Kidney (tissue), 14 donors: Measurements from ENCODE around the gene PLCB2. TPM values are rescaled to one million over a fixed set of nuclear protein-coding genes. Genes with fewer than 3 reads are reported as not detected.
A peak's percentile ranks its signal among the peaks of the same experiment; 100 is the strongest.

Source experiments
- DNase-seq, 5 donors: peaks; one replicate each; pipeline ENCODE4 v3.0.0-alpha.2; 2013 to 2020
- FAIRE-seq: peaks from 2 replicates; lab custom pipeline; 2012; peaks lifted over from hg19 to GRCh38; lab: Jason Lieb, UNC
- H3K27ac ChIP-seq, 2 donors: one replicate each; pipeline ENCODE4 v1.7.0; 2013; ENCODE audit warnings: low read depth in 2 of 2, low read length in 2 of 2, inconsistent platforms in 1 of 2
- H3K27me3 ChIP-seq: one replicate; pipeline ENCODE4 v1.7.1; 2013; ENCODE audit warnings: low read length, inconsistent platforms; ENCODE audit not compliant: control insufficient read depth, insufficient read depth
- H3K36me3 ChIP-seq, 3 donors: one replicate each; pipeline versions ENCODE4 v1.7.0 to v1.7.1; 2013; ENCODE audit warnings: low read length in 3 of 3, control low read depth in 1 of 3, inconsistent platforms in 1 of 3; ENCODE audit not compliant: insufficient read depth in 3 of 3, control insufficient read depth in 2 of 3
- H3K4me1 ChIP-seq, 3 donors: one replicate each; pipeline versions ENCODE4 v1.7.0 to v1.7.1; 2013; ENCODE audit warnings: low read length in 3 of 3, inconsistent platforms in 1 of 3, low read depth in 1 of 3; ENCODE audit not compliant: control insufficient read depth in 2 of 3, insufficient read depth in 2 of 3
- H3K4me3 ChIP-seq, 3 donors: one replicate each; pipeline versions ENCODE4 v1.7.0 to v1.8.1; 2013; ENCODE audit warnings: low read length in 3 of 3, control low read depth in 1 of 3, inconsistent platforms in 1 of 3
- H3K9ac ChIP-seq, 3 donors: one replicate each; pipeline versions ENCODE4 v1.7.0 to v1.7.1; 2013; ENCODE audit warnings: low read length in 3 of 3, control low read depth in 1 of 3, inconsistent platforms in 1 of 3
- H3K9me3 ChIP-seq, 3 donors: one replicate each; pipeline versions ENCODE4 v1.7.0 to v1.7.1; 2013; ENCODE audit warnings: low read length in 3 of 3, control low read depth in 1 of 3, inconsistent platforms in 1 of 3; ENCODE audit not compliant: control insufficient read depth in 2 of 3, insufficient read depth in 1 of 3
- CTCF ChIP-seq: IDR thresholded peaks from 3 replicates; pipeline ENCODE4 v1.5.1; 2012; ENCODE audit warnings: mild to moderate bottlenecking, moderate library complexity, borderline replicate concordance; ENCODE audit not compliant: insufficient read depth; ENCODE audit errors: extremely low read depth
- intact Hi-C: fragments of 100-400 bp; cut with DNase I; formaldehyde crosslinking; loops from one replicate; pipeline ENCODE4 v1.11.1; 2022
- polyA plus RNA-seq: library from polyadenylated mRNA; stranded (reverse); fragments of 350-450 nt; fragmentation: Illumina TruSeq; extraction: RNeasy Lipid Tissue Mini Kit (QIAGEN cat#74804); gene quantifications from one replicate; pipeline ENCODE4 v1.2.3, GENCODE V29; 2014; ENCODE audit warnings: low read depth, low replicate concordance; ENCODE audit not compliant: insufficient read depth
- total RNA-seq: library from RNA; stranded (reverse); fragmentation: NEBNext Ultra II Directional; extraction: Animal tissue kit (Norgen Biotek cat#: 25700); gene quantifications from one replicate; pipeline ENCODE4 v1.2.1, GENCODE V29; 2021
- donor health status: control.
- donor health status: control.
- donor health status: control.
- donor health status: control.
- donor health status: control.
- donor health status: DM: yes; HTN: yes; CAD: no.
- donor health status: Normal renal cell carcinoma (clear cell type).

The PLCB2 gene
- total and polyA plus RNA-seq, 2 donors from 2014 or later: 4.4 to 37.2 TPM

- Histone ChIP-seq H3K36me3 (no peaks in the 10 kb centered on the region), H3K4me3 (no peak overlapping the region), H3K9me3 (no peaks in the 10 kb centered on the region), H3K9ac (no peak overlapping the region), H3K27me3 (peaks cover 1% of the 10 kb centered on the region), H3K4me1 (peaks cover 0 to 2% (median 0%) of the 10 kb centered on the region in 3 donors), H3K27ac (no peak overlapping the region)
- intact Hi-C loops: no loop called here
- FAIRE-seq: no peak
- TF ChIP-seq CTCF: no peak
- DNase-seq: no peak
These were observed 48.7 kb downstream of the PLCB2 start for GRCh38 chr15:40259021-40259420.

- Histone ChIP-seq H3K27me3 (peaks cover 6% of the 10 kb centered on the region), H3K9ac (no peak overlapping the region), H3K4me1 (peaks cover 0 to 5% (median 0%) of the 10 kb centered on the region in 3 donors), H3K36me3 (no peaks in the 10 kb centered on the region), H3K9me3 (no peaks in the 10 kb centered on the region), H3K27ac (no peak overlapping the region), H3K4me3 (no peak overlapping the region)
- no peak for FAIRE-seq
- intact Hi-C loops: no loop called here
- no peak for TF ChIP-seq CTCF
- DNase-seq: peak in 1 of 5 donors; percentile 68
These were observed 49.2 kb downstream of the PLCB2 start for GRCh38 chr15:40258544-40258943.

GRCh38 chr15:40257656-40258450, 49.9 kb downstream of the PLCB2 start:
- DNase-seq: peak in 1 of 5 donors; percentile 27
- H3K27ac ChIP-seq: no peak overlapping the region
- intact Hi-C loops: no loop called here

More at GRCh38 chr15:40257656-40258450, 49.9 kb downstream of the PLCB2 start:
- Histone ChIP-seq H3K4me3 (no peak overlapping the region), H3K9ac (no peak overlapping the region), H3K36me3 (no peaks in the 10 kb centered on the region), H3K4me1 (peaks cover 0 to 10% (median 0%) of the 10 kb centered on the region in 3 donors), H3K27me3 (peaks cover 6% of the 10 kb centered on the region), H3K9me3 (no peaks in the 10 kb centered on the region)
- FAIRE-seq: no peak
- no peak for TF ChIP-seq CTCF
